Measurements from ENCODE around the gene IFNAR2.
A peak's percentile ranks its signal among the peaks of the same experiment; 100 is the strongest.
"Not testable (repeated sequence)": the region's sequence is repeated elsewhere in the genome, so short reads cannot be mapped to it uniquely, and the experiment has no call there.

IFNAR2 gene

GRCh38 chr21:33214056-33214455 is 15.7 kb upstream of the IFNAR2 start:
- DNase-seq (ENCODE audit: low read depth) = no peak

- no peak for DNase-seq (ENCODE audit: low read depth)
Measured at GRCh38 chr21:33217138-33217520, 12.6 kb upstream of the IFNAR2 start.

- DNase-seq (ENCODE audit: low read depth) = no peak
Measured at GRCh38 chr21:33219300-33219699, 10.4 kb upstream of the IFNAR2 start.

- DNase-seq (ENCODE audit: low read depth) = no peak
Measured at GRCh38 chr21:33219954-33220353, 9.8 kb upstream of the IFNAR2 start.

GRCh38 chr21:33225376-33225775 is 4.4 kb upstream of the IFNAR2 start:
- DNase-seq (ENCODE audit: low read depth) = not testable (repeated sequence)

GRCh38 chr21:33228455-33228854 is 1.3 kb upstream of the IFNAR2 start:
- no peak for DNase-seq (ENCODE audit: low read depth)

- no peak for DNase-seq (ENCODE audit: low read depth)
Measured at GRCh38 chr21:33229099-33229783, 497 bp upstream of the IFNAR2 start.

GRCh38 chr21:33230545-33231324 is 997 bp downstream of the IFNAR2 start:
- DNase-seq (ENCODE audit: low read depth) = peak; percentile 28

GRCh38 chr21:33231526-33231925 is 1.8 kb downstream of the IFNAR2 start:
- no peak for DNase-seq (ENCODE audit: low read depth)

GRCh38 chr21:33232291-33233034 is 2.7 kb downstream of the IFNAR2 start:
- DNase-seq (ENCODE audit: low read depth) = no peak

GRCh38 chr21:33234635-33235520 is 5.1 kb downstream of the IFNAR2 start:
- no peak for DNase-seq (ENCODE audit: low read depth)

- DNase-seq (ENCODE audit: low read depth) = no peak
Measured at GRCh38 chr21:33236013-33236686, 6.4 kb downstream of the IFNAR2 start.

- no peak for DNase-seq (ENCODE audit: low read depth)
Measured at GRCh38 chr21:33236766-33237165, 7.0 kb downstream of the IFNAR2 start.

- DNase-seq (ENCODE audit: low read depth) = no peak
Measured at GRCh38 chr21:33237486-33237885, 7.7 kb downstream of the IFNAR2 start.

- no peak for DNase-seq (ENCODE audit: low read depth)
Measured at GRCh38 chr21:33238146-33238545, 8.4 kb downstream of the IFNAR2 start.

GRCh38 chr21:33238565-33239255 is 9.0 kb downstream of the IFNAR2 start:
- DNase-seq (ENCODE audit: low read depth) = no peak

GRCh38 chr21:33239559-33240127 is 9.9 kb downstream of the IFNAR2 start:
- DNase-seq (ENCODE audit: low read depth) = not testable (repeated sequence)

- DNase-seq (ENCODE audit: low read depth) = no peak
Measured at GRCh38 chr21:33240404-33240803, 10.7 kb downstream of the IFNAR2 start.

GRCh38 chr21:33241846-33242245 is 12.1 kb downstream of the IFNAR2 start:
- no peak for DNase-seq (ENCODE audit: low read depth)

- DNase-seq (ENCODE audit: low read depth) = not testable (repeated sequence)
Measured at GRCh38 chr21:33242846-33243245, 13.1 kb downstream of the IFNAR2 start.
